Measurements from ENCODE around the gene ATG2B. TPM values are rescaled to one million over a fixed set of nuclear protein-coding genes. Genes with fewer than 3 reads are reported as not detected.

The ATG2B gene
- total RNA-seq, 1 donor from 2014 or later, result 16.0 TPM

DNA sequence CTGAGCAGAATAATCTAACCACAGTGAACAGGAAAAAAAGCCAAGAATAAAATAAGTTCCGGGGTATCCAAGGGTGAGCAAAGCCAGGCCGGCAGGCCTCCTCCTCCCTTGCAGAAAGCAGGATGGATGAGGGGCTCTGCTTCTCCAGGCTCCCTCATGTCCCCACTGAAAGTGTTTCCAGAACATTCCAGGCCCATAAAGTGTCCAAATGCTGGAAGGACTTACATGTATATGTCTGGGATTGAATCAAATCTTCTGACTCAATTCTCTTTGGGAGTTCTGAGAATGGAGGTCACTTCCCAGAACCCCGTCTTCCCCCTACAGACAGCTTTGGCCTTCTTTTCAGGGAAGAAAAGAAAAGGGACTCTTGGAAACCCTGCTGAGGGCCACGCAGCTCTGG, 132.1 kb downstream of the ATG2B start:
- no peak for DNase-seq (ENCODE audit: low read depth, low spot score)

DNA sequence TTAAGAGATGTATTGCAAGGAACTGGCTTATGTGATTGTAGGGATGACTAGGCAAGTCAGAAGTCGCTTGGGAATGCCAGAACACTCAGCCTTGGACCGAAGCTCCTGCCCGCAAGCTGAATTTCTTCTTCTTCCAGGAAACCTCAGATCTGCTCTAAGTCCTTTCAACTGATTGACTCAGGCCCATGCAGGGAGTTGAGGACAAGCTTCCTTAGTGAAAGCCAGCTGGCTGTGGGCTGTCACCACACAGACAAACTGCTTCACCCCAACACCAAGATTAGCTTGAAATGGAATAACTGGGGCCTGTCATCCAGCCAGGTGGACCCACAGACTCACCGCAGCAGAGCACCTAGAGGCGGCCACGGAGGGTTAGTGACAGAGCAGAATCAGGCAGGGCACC, 133.8 kb downstream of the ATG2B start:
- DNase-seq (ENCODE audit: low read depth, low spot score), result no peak

Other genes with a start within 250 kb of the ATG2B start
- gene BDKRB2, start 158.5 kb downstream of the ATG2B start, total RNA-seq, result not detected in 2 replicates
- gene BDKRB1, start 107.1 kb downstream of the ATG2B start, total RNA-seq, result not detected in 2 replicates
- 26.6 and 49.0 TPM in 2 replicates for gene GSKIP, start 185 bp upstream of the ATG2B start, total RNA-seq
- gene AK7, start 28.8 kb upstream of the ATG2B start, total RNA-seq, result 0.42 and 0.92 TPM in 2 replicates
- 110 and 151 TPM in 2 replicates for gene PAPOLA, start 139.0 kb upstream of the ATG2B start, total RNA-seq